ENCODE results near the gene ARHGAP8. TPM values are rescaled to one million over a fixed set of nuclear protein-coding genes. Genes with fewer than 3 reads are reported as not detected.

ARHGAP8 gene
- total RNA-seq, 2 experiments from 2014 or later = 5.7 to 6.3 TPM

- H3K4me1 Mint-ChIP-seq (ENCODE audit: low read depth) = no peaks in the 10 kb centered on the region
- Histone ChIP-seq H3K27ac (ENCODE audit: low read depth in 1 of 2, low read length in 2 of 2) (no peak overlapping the region), H3K4me3 (ENCODE audit: low read length) (no peak overlapping the region), H3K9me3 (ENCODE audit: control insufficient read depth in 1 of 2, insufficient read depth in 1 of 2, low read length in 2 of 2) (no peaks in the 10 kb centered on the region), H3K36me3 (ENCODE audit: insufficient read depth, low read length) (no peaks in the 10 kb centered on the region), H3K27me3 (ENCODE audit: control insufficient read depth in 1 of 2, insufficient read depth in 2 of 2, low read length in 2 of 2) (peaks cover 0 to 4% of the 10 kb centered on the region in 2 experiments), H3K4me1 (ENCODE audit: insufficient read depth, low read length) (no peaks in the 10 kb centered on the region)
- peaks cover 21% of the 10 kb centered on the region for H3K27me3 Mint-ChIP-seq
- no peaks in the 10 kb centered on the region for H3K36me3 Mint-ChIP-seq (ENCODE audit: low read depth)
- H3K9me3 Mint-ChIP-seq = no peaks in the 10 kb centered on the region
- ATAC-seq (ENCODE audit: poor library complexity) (no peak), DNase-seq (no peak)
- H3K27ac Mint-ChIP-seq = no peak overlapping the region
- ChIA-PET CTCF (no interaction called here), POLR2A (no interaction called here)
- H3K4me3 Mint-ChIP-seq = no peak overlapping the region
- TF ChIP-seq CTCF (IDR thresholded peaks at IDR 0.05) = no peak
- intact Hi-C loops (cut with DNase I, micrococcal nuclease) = no loop called here
Observed at GRCh38 chr22:44783581-44783980, 31.2 kb downstream of the ARHGAP8 start.

GRCh38 chr22:44786136-44786535 is 33.8 kb downstream of the ARHGAP8 start:
- DNase-seq (no peak), ATAC-seq (ENCODE audit: poor library complexity) (no peak)
- Mint-ChIP-seq H3K27me3 (peaks cover 17% of the 10 kb centered on the region), H3K36me3 (ENCODE audit: low read depth) (no peaks in the 10 kb centered on the region), H3K9me3 (no peaks in the 10 kb centered on the region), H3K27ac (no peak overlapping the region), H3K4me3 (no peak overlapping the region), H3K4me1 (ENCODE audit: low read depth) (no peaks in the 10 kb centered on the region)
- H3K4me1 ChIP-seq (ENCODE audit: insufficient read depth, low read length) = no peaks in the 10 kb centered on the region
- TF ChIP-seq CTCF (IDR thresholded peaks at IDR 0.05) = no peak
- no peak overlapping the region for H3K4me3 ChIP-seq (ENCODE audit: low read length)
- H3K36me3 ChIP-seq (ENCODE audit: insufficient read depth, low read length) = no peaks in the 10 kb centered on the region
- POLR2A ChIA-PET = no interaction called here
- intact Hi-C loops (cut with DNase I, micrococcal nuclease) = no loop called here
- no peaks in the 10 kb centered on the region for H3K9me3 ChIP-seq (ENCODE audit: control insufficient read depth in 1 of 2, insufficient read depth in 1 of 2, low read length in 2 of 2)
- no peak overlapping the region for H3K27ac ChIP-seq (ENCODE audit: low read depth in 1 of 2, low read length in 2 of 2)
- peaks cover 0 to 4% of the 10 kb centered on the region in 2 experiments for H3K27me3 ChIP-seq (ENCODE audit: control insufficient read depth in 1 of 2, insufficient read depth in 2 of 2, low read length in 2 of 2)
- CTCF ChIA-PET = no interaction called here

GRCh38 chr22:44786610-44787009 is 34.2 kb downstream of the ARHGAP8 start:
- H3K9me3 Mint-ChIP-seq = no peaks in the 10 kb centered on the region
- peaks cover 17% of the 10 kb centered on the region for H3K27me3 Mint-ChIP-seq
- no peaks in the 10 kb centered on the region for H3K4me1 Mint-ChIP-seq (ENCODE audit: low read depth)
- no peak overlapping the region for H3K27ac ChIP-seq (ENCODE audit: low read depth in 1 of 2, low read length in 2 of 2)
- TF ChIP-seq CTCF (IDR thresholded peaks at IDR 0.05) = no peak
- H3K4me1 ChIP-seq (ENCODE audit: insufficient read depth, low read length) = no peaks in the 10 kb centered on the region
- H3K27ac Mint-ChIP-seq = no peak overlapping the region
- intact Hi-C loops (cut with DNase I, micrococcal nuclease) = no loop called here
- peaks cover 0 to 4% of the 10 kb centered on the region in 2 experiments for H3K27me3 ChIP-seq (ENCODE audit: control insufficient read depth in 1 of 2, insufficient read depth in 2 of 2, low read length in 2 of 2)
- no peak overlapping the region for H3K4me3 Mint-ChIP-seq
- ATAC-seq (ENCODE audit: poor library complexity) = no peak
- no peak for DNase-seq
- no peaks in the 10 kb centered on the region for H3K9me3 ChIP-seq (ENCODE audit: control insufficient read depth in 1 of 2, insufficient read depth in 1 of 2, low read length in 2 of 2)
- ChIA-PET POLR2A (no interaction called here), CTCF (no interaction called here)
- no peaks in the 10 kb centered on the region for H3K36me3 ChIP-seq (ENCODE audit: insufficient read depth, low read length)
- H3K36me3 Mint-ChIP-seq (ENCODE audit: low read depth) = no peaks in the 10 kb centered on the region
- H3K4me3 ChIP-seq (ENCODE audit: low read length) = no peak overlapping the region
